IPS-20b (cell line): Measurements from ENCODE around the gene MGLL.

Experiments used
- H3K27ac ChIP-seq: one replicate; pipeline ENCODE4 v1.5.1; 2013; ENCODE audit warnings: low read length
- H3K27me3 ChIP-seq: 2 replicates; pipeline ENCODE4 v1.6.1; 2013; ENCODE audit warnings: mild to moderate bottlenecking, low read length, inconsistent platforms; ENCODE audit not compliant: insufficient read depth
- H3K36me3 ChIP-seq: 2 replicates; pipeline ENCODE4 v1.6.1; 2013; ENCODE audit warnings: low read depth, mild to moderate bottlenecking, inconsistent platforms, low read length, moderate library complexity; ENCODE audit not compliant: insufficient read depth
- H3K4me1 ChIP-seq: 2 replicates; pipeline ENCODE4 v1.6.1; 2013; ENCODE audit warnings: mild to moderate bottlenecking, control low read depth, inconsistent platforms, low read length, moderate library complexity; ENCODE audit not compliant: insufficient read depth
- H3K4me3 ChIP-seq: 2 replicates; pipeline ENCODE4 v1.5.1; 2013; ENCODE audit warnings: mild to moderate bottlenecking, low read length, inconsistent platforms
- H3K9ac ChIP-seq: 2 replicates; pipeline ENCODE4 v1.6.1; 2013; ENCODE audit warnings: low read depth, mild to moderate bottlenecking, inconsistent platforms, low read length, moderate library complexity
- H3K9me3 ChIP-seq: 2 replicates; pipeline ENCODE4 v1.6.1; 2013; ENCODE audit warnings: mild to moderate bottlenecking, low read depth, low read length, inconsistent platforms; ENCODE audit not compliant: insufficient read depth

Gene MGLL

GRCh38 chr3:127730666-127731295, 91.5 kb downstream of the MGLL start:
- H3K36me3 ChIP-seq = no peaks in the 10 kb centered on the region
- no peak overlapping the region for H3K27ac ChIP-seq
- H3K9me3 ChIP-seq = no peaks in the 10 kb centered on the region
- peaks cover 36% of the 10 kb centered on the region for H3K27me3 ChIP-seq
- peaks cover 13% of the 10 kb centered on the region for H3K4me1 ChIP-seq
- H3K9ac ChIP-seq = no peak overlapping the region
- H3K4me3 ChIP-seq = no peak overlapping the region

DNA sequence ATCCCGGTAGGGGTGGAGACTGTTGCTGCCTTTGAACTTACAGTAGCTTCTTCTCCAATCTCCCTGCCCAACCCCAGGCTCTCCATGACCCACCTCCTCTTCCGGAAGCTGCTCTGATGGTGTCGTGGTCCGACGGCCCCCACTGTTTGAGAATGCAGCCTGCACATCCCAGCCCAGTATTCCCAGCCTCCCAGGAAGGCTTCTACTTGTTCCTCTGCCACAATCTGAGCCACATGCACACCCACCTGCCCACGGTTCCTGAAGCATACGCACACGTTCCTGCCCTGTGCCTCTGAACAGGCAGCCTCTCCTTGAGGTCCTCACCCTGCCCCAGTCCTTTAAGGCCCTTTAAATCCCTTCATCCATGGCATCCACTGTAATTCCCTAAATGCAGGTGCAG, 92.1 kb downstream of the MGLL start:
- no peak overlapping the region for H3K9ac ChIP-seq
- H3K36me3 ChIP-seq = no peaks in the 10 kb centered on the region
- no peaks in the 10 kb centered on the region for H3K9me3 ChIP-seq
- H3K27me3 ChIP-seq = peaks cover 30% of the 10 kb centered on the region
- H3K4me3 ChIP-seq = no peak overlapping the region
- no peak overlapping the region for H3K27ac ChIP-seq
- peaks cover 13% of the 10 kb centered on the region for H3K4me1 ChIP-seq

GRCh38 chr3:127729556-127730056, 92.7 kb downstream of the MGLL start:
- Histone ChIP-seq H3K36me3 (no peaks in the 10 kb centered on the region), H3K9me3 (no peaks in the 10 kb centered on the region), H3K4me3 (no peak overlapping the region), H3K9ac (no peak overlapping the region), H3K27me3 (peaks cover 24% of the 10 kb centered on the region), H3K27ac (no peak overlapping the region), H3K4me1 (peaks cover 13% of the 10 kb centered on the region)

- no peaks in the 10 kb centered on the region for H3K36me3 ChIP-seq
- no peaks in the 10 kb centered on the region for H3K9me3 ChIP-seq
- no peak overlapping the region for H3K9ac ChIP-seq
- H3K27ac ChIP-seq = no peak overlapping the region
- H3K4me1 ChIP-seq = peaks cover 13% of the 10 kb centered on the region
- H3K27me3 ChIP-seq = peaks cover 14% of the 10 kb centered on the region
- H3K4me3 ChIP-seq = no peak overlapping the region
Measured at GRCh38 chr3:127728417-127729015, 93.8 kb downstream of the MGLL start.

DNA sequence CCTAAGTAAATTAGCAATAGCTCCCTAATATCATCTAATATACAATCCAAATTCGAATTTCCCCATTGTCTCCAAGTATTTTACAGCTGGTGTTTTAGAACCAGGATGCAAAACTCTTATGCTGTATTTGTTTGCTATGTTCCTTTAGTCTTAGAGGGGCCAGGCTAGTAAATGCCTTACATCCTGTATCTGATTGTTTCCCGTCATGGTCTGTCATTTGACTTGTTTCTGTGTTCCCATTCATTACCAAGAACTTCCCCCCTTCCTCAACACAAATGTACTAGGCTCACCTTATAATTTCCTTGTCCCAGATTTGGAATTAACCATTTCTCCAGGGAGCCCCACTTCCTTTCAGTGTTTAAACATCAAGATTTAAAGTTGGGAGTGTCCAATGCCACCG, 95.4 kb downstream of the MGLL start:
- Histone ChIP-seq H3K9me3 (no peaks in the 10 kb centered on the region), H3K27me3 (peaks cover 6% of the 10 kb centered on the region; the same call in 1 of the 2 replicates), H3K27ac (no peak overlapping the region), H3K4me3 (no peak overlapping the region), H3K4me1 (peaks cover 11% of the 10 kb centered on the region; the same call in 1 of the 2 replicates), H3K9ac (no peak overlapping the region), H3K36me3 (no peaks in the 10 kb centered on the region)

GRCh38 chr3:127723011-127723567, 99.2 kb downstream of the MGLL start:
- Histone ChIP-seq H3K27ac (no peak overlapping the region), H3K9ac (no peak overlapping the region), H3K4me3 (no peak overlapping the region), H3K36me3 (no peaks in the 10 kb centered on the region), H3K9me3 (no peaks in the 10 kb centered on the region), H3K4me1 (peaks cover 6% of the 10 kb centered on the region; the same call in 1 of the 2 replicates), H3K27me3 (no peaks in the 10 kb centered on the region)

DNA sequence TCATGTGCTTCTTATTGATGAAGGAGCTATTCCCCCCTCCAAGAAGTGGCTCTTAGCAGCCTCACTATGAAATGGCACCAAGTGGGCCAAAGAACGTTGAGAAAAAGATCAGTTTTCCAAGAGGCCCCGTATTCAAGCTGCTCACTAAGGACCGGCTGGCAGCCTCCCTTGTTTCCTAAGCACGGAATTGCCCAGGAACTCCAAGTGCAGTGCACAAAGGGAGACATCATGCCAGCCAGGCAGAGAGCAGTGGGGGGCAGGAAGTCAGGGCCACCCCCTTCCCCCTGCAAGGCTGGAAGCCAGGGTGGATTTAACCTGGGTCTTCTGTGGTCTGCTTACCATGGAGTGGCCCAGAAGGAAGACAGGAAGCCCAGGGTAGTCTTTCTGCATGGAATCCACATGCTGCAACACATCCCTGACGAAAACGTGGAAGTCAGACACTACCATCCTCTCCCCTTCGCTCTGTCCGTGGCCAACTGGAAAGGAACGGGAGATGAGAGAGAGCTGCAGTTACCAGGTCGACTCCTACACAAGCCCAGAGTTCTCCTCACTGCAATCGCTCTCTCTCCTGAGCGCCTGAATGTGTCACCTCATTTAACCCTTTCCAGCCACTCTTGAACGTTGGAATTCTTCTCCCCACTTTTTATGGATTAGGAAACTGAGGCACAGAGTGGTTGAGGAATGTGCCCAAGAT, 100.1 kb downstream of the MGLL start:
- Histone ChIP-seq H3K9me3 (no peaks in the 10 kb centered on the region), H3K4me3 (no peak overlapping the region), H3K4me1 (peaks cover 6% of the 10 kb centered on the region; the same call in 1 of the 2 replicates), H3K36me3 (no peaks in the 10 kb centered on the region), H3K9ac (no peak overlapping the region), H3K27me3 (no peaks in the 10 kb centered on the region), H3K27ac (no peak overlapping the region)

DNA sequence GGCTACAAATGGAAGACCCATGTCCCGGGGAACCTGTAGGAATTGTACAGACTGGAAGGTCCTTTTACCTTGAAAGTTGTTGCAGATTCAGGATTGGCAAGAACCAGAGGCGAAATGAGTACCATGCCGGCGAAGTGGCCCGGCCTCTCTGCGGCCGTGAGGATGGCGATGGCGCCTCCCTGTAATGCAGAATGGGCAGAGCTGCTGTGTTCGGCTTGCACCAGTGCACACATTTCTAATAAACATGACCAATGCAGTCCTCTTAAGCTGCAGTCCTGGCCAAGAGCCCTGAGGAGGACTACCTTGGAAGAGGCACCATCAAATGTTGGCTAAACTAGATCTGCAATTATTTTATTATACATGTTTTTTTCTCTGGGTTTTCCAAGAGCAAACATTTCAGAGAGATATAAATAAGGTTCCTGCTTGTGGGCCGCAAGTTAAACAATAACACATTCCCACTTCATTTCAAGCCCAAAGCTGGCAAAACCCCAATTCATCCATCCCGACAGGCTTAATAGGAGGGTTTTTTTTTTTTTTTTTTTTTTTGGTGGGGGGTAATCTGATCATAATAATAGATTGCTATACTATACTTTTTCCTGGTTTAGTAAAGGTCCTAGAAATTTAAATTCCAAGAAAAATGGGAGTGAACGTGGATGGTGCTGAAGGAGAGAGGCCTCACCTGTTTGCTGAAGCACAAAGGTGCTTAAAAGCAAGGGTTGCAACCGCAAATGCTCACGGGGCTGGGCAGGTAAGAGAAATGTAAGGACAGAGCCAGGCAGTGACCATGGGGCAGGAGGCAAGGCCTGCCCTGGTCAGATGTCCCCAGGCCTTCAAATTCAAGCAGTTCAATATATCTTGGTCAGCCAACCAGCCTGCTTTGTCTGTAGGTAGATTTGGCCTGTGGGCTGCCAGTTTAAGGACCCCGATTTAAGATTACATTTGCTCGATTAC, 101.1 kb downstream of the MGLL start:
- Histone ChIP-seq H3K4me1 (peaks cover 6% of the 10 kb centered on the region; the same call in 1 of the 2 replicates), H3K27me3 (no peaks in the 10 kb centered on the region), H3K9me3 (no peaks in the 10 kb centered on the region), H3K9ac (no peak overlapping the region), H3K27ac (no peak overlapping the region), H3K4me3 (no peak overlapping the region), H3K36me3 (no peaks in the 10 kb centered on the region)

DNA sequence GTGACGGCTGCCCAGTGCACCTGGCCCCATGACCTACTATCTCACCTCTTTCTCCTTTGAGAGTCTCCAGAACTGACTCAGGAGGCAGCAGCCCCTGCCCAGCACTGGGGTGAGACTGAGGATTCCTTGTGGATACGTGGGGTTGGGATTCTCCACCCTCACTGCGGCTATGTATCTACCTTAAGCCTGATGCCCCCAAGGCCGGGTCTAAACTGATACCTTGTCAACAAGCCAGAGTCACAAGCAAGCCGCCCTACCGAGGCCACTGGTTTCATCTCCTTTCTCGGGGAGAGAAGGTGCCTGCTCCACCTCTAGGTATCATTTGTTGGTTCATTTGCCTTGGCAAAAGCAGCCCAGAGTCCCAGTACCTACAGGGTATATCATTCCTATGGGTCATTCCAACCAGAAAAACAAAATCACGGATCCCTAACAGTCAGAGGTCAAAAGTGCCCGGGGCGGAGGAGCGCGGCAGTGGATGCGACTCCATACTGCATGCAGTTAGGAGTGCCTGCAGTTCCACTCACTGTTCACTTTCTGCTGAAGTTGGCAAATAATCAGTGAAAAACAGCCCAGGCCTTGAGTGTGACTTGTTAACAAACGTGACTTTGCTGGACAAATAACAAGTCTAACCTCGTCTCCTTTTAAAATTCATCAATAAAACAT, 102.0 kb downstream of the MGLL start:
- H3K36me3 ChIP-seq = no peaks in the 10 kb centered on the region
- H3K9me3 ChIP-seq = no peaks in the 10 kb centered on the region
- peaks cover 6% of the 10 kb centered on the region; the same call in 1 of the 2 replicates for H3K4me1 ChIP-seq
- no peak overlapping the region for H3K27ac ChIP-seq
- no peaks in the 10 kb centered on the region for H3K27me3 ChIP-seq
- no peak overlapping the region for H3K9ac ChIP-seq
- no peak overlapping the region for H3K4me3 ChIP-seq

DNA sequence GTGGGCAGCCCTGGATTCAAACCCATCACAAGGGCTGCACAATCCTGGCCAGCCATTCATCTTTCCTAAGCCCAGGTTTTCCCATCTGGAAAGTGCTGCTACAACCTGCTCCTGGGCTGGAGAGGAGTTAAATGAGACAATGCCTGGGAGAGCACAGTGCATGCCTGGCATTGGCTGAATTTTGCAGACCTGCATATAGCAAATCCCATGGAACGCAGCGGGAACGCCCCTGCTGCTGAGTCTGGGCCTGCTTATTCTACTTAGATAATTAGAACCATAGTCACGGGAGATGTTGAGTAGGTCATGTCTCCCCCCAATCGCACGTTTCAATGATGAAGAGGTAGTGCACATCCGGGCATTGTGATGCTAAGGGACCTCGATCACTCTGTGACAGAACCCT, 102.9 kb downstream of the MGLL start:
- Histone ChIP-seq H3K4me3 (no peak overlapping the region), H3K27me3 (0 out of 2 replicates have a peak, but pooled peaks cover 2% of the 10 kb centered on the region), H3K36me3 (no peaks in the 10 kb centered on the region), H3K4me1 (peaks cover 6% of the 10 kb centered on the region; the same call in 1 of the 2 replicates), H3K9me3 (no peaks in the 10 kb centered on the region), H3K9ac (no peak overlapping the region), H3K27ac (no peak overlapping the region)
